ENCODE data around the gene MUSTN1. TPM values are rescaled to one million over a fixed set of nuclear protein-coding genes. Genes with fewer than 3 reads are reported as not detected.

Gene MUSTN1
- total RNA-seq, 2 experiments from 2014 or later, result not detected

DNA sequence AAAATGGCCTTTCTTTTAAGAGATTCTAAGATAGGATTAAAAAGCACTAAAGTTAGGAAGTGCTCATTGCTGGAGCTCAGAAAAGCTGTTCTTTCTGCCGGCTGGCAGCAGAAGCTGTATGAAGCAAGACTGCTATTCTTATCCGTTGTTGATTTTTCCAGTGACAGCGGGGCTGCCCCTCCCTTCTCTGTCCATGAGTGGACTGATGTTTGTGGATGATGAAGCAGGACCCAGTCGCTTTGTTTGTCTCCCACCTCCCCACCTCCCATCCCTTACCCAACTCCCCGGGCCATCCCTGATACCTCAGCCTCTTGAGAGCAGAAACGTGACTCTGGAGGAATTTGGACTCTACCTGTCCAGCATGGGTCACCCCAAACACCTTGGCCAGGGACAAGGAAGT lies 10.3 kb upstream of the MUSTN1 start:
- H3K36me3 Mint-ChIP-seq (ENCODE audit: low read depth), result peaks cover 4% of the 10 kb centered on the region
- no peak for DNase-seq
- no peak for TF ChIP-seq CTCF (IDR thresholded peaks at IDR 0.05)
- no peak overlapping the region for H3K4me3 Mint-ChIP-seq
- intact Hi-C loops (cut with micrococcal nuclease), result no loop called here
- no peaks in the 10 kb centered on the region for H3K27me3 Mint-ChIP-seq
- ChIA-PET CTCF (interaction anchor here (0.8 to 2.6 kb wide), 11 partner anchors 8 to 350 kb away, joined by 3 to 7 read pairs (median 3); no protein-coding TSS in a partner anchor), POLR2A (no interaction called here)
- ATAC-seq, result no peak
- no peaks in the 10 kb centered on the region for H3K9me3 Mint-ChIP-seq
- no peak overlapping the region for H3K27ac Mint-ChIP-seq
- H3K4me1 Mint-ChIP-seq (ENCODE audit: low read depth), result no peaks in the 10 kb centered on the region

- no peaks in the 10 kb centered on the region for H3K9me3 Mint-ChIP-seq
- H3K4me1 Mint-ChIP-seq (ENCODE audit: low read depth), result peaks cover 2% of the 10 kb centered on the region
- DNase-seq (no peak), ATAC-seq (no peak)
- H3K4me3 Mint-ChIP-seq, result no peak overlapping the region
- H3K36me3 Mint-ChIP-seq (ENCODE audit: low read depth), result peaks cover 4% of the 10 kb centered on the region
- CTCF ChIA-PET, result interaction anchor here (0.8 to 2.6 kb wide), 6 partner anchors 49 to 94 kb away, joined by 3 to 7 read pairs (median 3); no protein-coding TSS in a partner anchor
- TF ChIP-seq CTCF (IDR thresholded peaks at IDR 0.05), result no peak
- no peaks in the 10 kb centered on the region for H3K27me3 Mint-ChIP-seq
- H3K27ac Mint-ChIP-seq, result no peak overlapping the region
- intact Hi-C loops (cut with micrococcal nuclease), result no loop called here
- POLR2A ChIA-PET, result interaction anchor here (0.5 kb wide), 1 partner anchor 209 kb away, joined by 3 read pairs; no protein-coding TSS in a partner anchor
Observed at GRCh38 chr3:52844290-52844975, 9.6 kb upstream of the MUSTN1 start.

- intact Hi-C loops (cut with micrococcal nuclease), result no loop called here
- H3K9me3 Mint-ChIP-seq, result no peaks in the 10 kb centered on the region
- no peak for ATAC-seq
- H3K4me3 Mint-ChIP-seq, result no peak overlapping the region
- H3K4me1 Mint-ChIP-seq (ENCODE audit: low read depth), result peaks cover 8% of the 10 kb centered on the region
- H3K27ac Mint-ChIP-seq, result no peak overlapping the region
- TF ChIP-seq CTCF (IDR thresholded peaks at IDR 0.05), result no peak
- DNase-seq, result no peak
- ChIA-PET CTCF (interaction anchor here (0.8 to 2.6 kb wide), 5 partner anchors 49 to 95 kb away, joined by 3 to 7 read pairs (median 3); no protein-coding TSS in a partner anchor), POLR2A (interaction anchor here (0.5 kb wide), 1 partner anchor 209 kb away, joined by 3 read pairs; no protein-coding TSS in a partner anchor)
- no peaks in the 10 kb centered on the region for H3K27me3 Mint-ChIP-seq
- peaks cover 4% of the 10 kb centered on the region for H3K36me3 Mint-ChIP-seq (ENCODE audit: low read depth)
Observed at GRCh38 chr3:52843881-52844280, 9.1 kb upstream of the MUSTN1 start.

- POLR2A ChIA-PET, result interaction anchor here (0.5 kb wide), 1 partner anchor 208 kb away, joined by 3 read pairs; no protein-coding TSS in a partner anchor
- peaks cover 4% of the 10 kb centered on the region for H3K36me3 Mint-ChIP-seq (ENCODE audit: low read depth)
- no peak for ATAC-seq
Observed at GRCh38 chr3:52843108-52843865, 8.5 kb upstream of the MUSTN1 start.

More at GRCh38 chr3:52843108-52843865, 8.5 kb upstream of the MUSTN1 start:
- no peak overlapping the region for H3K27ac Mint-ChIP-seq
- TF ChIP-seq CTCF (IDR thresholded peaks at IDR 0.05), result no peak
- no peaks in the 10 kb centered on the region for H3K27me3 Mint-ChIP-seq
- intact Hi-C loops (cut with micrococcal nuclease), result no loop called here
- DNase-seq, result no peak
- H3K4me1 Mint-ChIP-seq (ENCODE audit: low read depth), result peaks cover 13% of the 10 kb centered on the region
- CTCF ChIA-PET, result interaction anchor here (0.8 kb wide), 1 partner anchor 92 kb away, joined by 3 read pairs; no protein-coding TSS in a partner anchor
- H3K4me3 Mint-ChIP-seq, result no peak overlapping the region
- H3K9me3 Mint-ChIP-seq, result no peaks in the 10 kb centered on the region
